H1 (cell line): ENCODE results near the gene SLC2A11. TPM values are rescaled to one million over a fixed set of nuclear protein-coding genes. Genes with fewer than 3 reads are reported as not detected.

Experiments
- CHD7 ChIP-seq: fragments of 300-600 bp; sonication (generic); IDR thresholded peaks from 2 replicates; pipeline ENCODE4 v1.7.1; 2012; ENCODE audit warnings: low read length, moderate library complexity, mild to moderate bottlenecking, inconsistent platforms; ENCODE audit not compliant: insufficient replicate concordance
- RFX5 ChIP-seq: IDR thresholded peaks from 2 replicates; pipeline ENCODE4 v1.6.1; 2011; ENCODE audit warnings: low read depth, low read length, improper control_type of control experiment, borderline replicate concordance
- RXRA ChIP-seq: IDR thresholded peaks from 2 replicates; pipeline ENCODE4 v1.6.1; 2011; ENCODE audit warnings: low read depth, mild to moderate bottlenecking, low read length, moderate library complexity; ENCODE audit not compliant: insufficient read depth
- TAF1 ChIP-seq: IDR thresholded peaks from 2 replicates; pipeline ENCODE4 v1.6.1; 2011; ENCODE audit warnings: mild to moderate bottlenecking, low read depth, low read length
- polyA plus RNA-seq, 7 experiments: library from polyadenylated mRNA; depleted of rRNA in 3 of 7; stranded (reverse) in 5 of 7; unstranded in 2 of 7; fragments of >200 nt in 5 of 7; fragments of 200-250 nt in 2 of 7; gene quantifications; 1 replicate in 5 of 7; 2 replicates in 1 of 7; 4 replicates in 1 of 7; pipeline versions ENCODE4 v1.2.1 to v1.2.3, GENCODE V29; 2011 to 2013; ENCODE audit warnings: missing spikeins in 2 of 7, mixed read lengths in 2 of 7
- total RNA-seq: library from RNA; stranded (reverse); fragmentation: NEBNext Ultra II Directional; extraction: Animal tissue kit (Norgen Biotek cat#: 25700); gene quantifications from 2 replicates; pipeline ENCODE4 v1.2.1, GENCODE V29; 2021

Gene SLC2A11
- total and polyA plus RNA-seq, 2 of the 8 experiments (the other 6 are each of a cell fraction or from before 2014, with no cell fraction given), result 10.7 to 12.5 TPM

DNA sequence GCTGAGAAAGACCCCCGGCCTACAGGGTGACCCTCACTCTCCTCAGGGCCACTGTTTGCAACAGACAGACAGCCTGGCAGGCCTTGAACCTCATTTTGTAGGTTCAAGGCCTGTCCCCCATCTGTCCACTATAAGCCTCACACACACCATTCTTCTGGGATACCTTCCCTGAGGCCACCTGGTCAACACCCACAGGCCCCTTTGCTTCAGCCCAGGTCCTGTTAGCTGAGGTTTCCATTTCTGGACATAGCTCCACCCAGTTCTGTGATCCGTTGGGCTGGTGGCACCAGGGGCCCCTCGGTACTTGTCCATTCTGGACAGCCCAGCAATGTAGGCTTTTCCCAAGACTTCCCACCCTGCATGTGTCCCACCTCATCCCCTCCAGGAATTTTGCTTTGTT lies 39.6 kb downstream of the SLC2A11 start (continued):
- TF ChIP-seq CHD7 (no peak), RXRA (no peak), TAF1 (no peak), RFX5 (no peak)
